IPS-18a (cell line): ENCODE measurements around the gene TSPAN18.

Experiments used
- H3K27ac ChIP-seq: one replicate; pipeline ENCODE4 v1.5.1; 2013; ENCODE audit warnings: low read length
- H3K27me3 ChIP-seq: one replicate; pipeline ENCODE4 v1.6.1; 2013; ENCODE audit warnings: mild to moderate bottlenecking, low read length; ENCODE audit not compliant: control insufficient read depth, insufficient read depth
- H3K36me3 ChIP-seq: one replicate; pipeline ENCODE4 v1.6.1; 2013; ENCODE audit warnings: low read depth, low read length; ENCODE audit not compliant: control insufficient read depth
- H3K4me1 ChIP-seq: one replicate; pipeline ENCODE4 v1.6.1; 2013; ENCODE audit warnings: low read depth, low read length; ENCODE audit not compliant: control insufficient read depth
- H3K4me3 ChIP-seq: one replicate; pipeline ENCODE4 v1.5.1; 2013; ENCODE audit warnings: low read length
- H3K9ac ChIP-seq: one replicate; pipeline ENCODE4 v1.6.1; 2013; ENCODE audit warnings: mild to moderate bottlenecking, low read length, moderate library complexity
- H3K9me3 ChIP-seq: one replicate; pipeline ENCODE4 v1.6.1; 2013; ENCODE audit warnings: low read depth, low read length; ENCODE audit not compliant: control insufficient read depth

Gene TSPAN18

GRCh38 chr11:44775366-44775984 lies 48.7 kb downstream of the TSPAN18 start:
- peaks cover 29% of the 10 kb centered on the region for H3K4me1 ChIP-seq
- H3K27ac ChIP-seq, result no peak overlapping the region
- no peaks in the 10 kb centered on the region for H3K36me3 ChIP-seq

GRCh38 chr11:44775985-44776446 lies 49.3 kb downstream of the TSPAN18 start:
- no peaks in the 10 kb centered on the region for H3K9me3 ChIP-seq
- peaks cover 31% of the 10 kb centered on the region for H3K4me1 ChIP-seq
- no peak overlapping the region for H3K9ac ChIP-seq
- H3K27ac ChIP-seq, result no peak overlapping the region
- H3K4me3 ChIP-seq, result no peak overlapping the region
- H3K27me3 ChIP-seq, result peaks cover 8% of the 10 kb centered on the region
- H3K36me3 ChIP-seq, result no peaks in the 10 kb centered on the region

More at GRCh38 chr11:44775366-44775984, 48.7 kb downstream of the TSPAN18 start:
- peaks cover 8% of the 10 kb centered on the region for H3K27me3 ChIP-seq
- H3K9ac ChIP-seq, result no peak overlapping the region
- no peak overlapping the region for H3K4me3 ChIP-seq
- no peaks in the 10 kb centered on the region for H3K9me3 ChIP-seq

- H3K36me3 ChIP-seq, result no peaks in the 10 kb centered on the region
- H3K4me3 ChIP-seq, result no peak overlapping the region
- peaks cover 31% of the 10 kb centered on the region for H3K4me1 ChIP-seq
- no peak overlapping the region for H3K27ac ChIP-seq
- no peaks in the 10 kb centered on the region for H3K9me3 ChIP-seq
- no peak overlapping the region for H3K9ac ChIP-seq
- H3K27me3 ChIP-seq, result peaks cover 8% of the 10 kb centered on the region
Observed at GRCh38 chr11:44776551-44777208, 49.9 kb downstream of the TSPAN18 start.

- no peak overlapping the region for H3K9ac ChIP-seq
- peaks cover 8% of the 10 kb centered on the region for H3K27me3 ChIP-seq
- no peaks in the 10 kb centered on the region for H3K9me3 ChIP-seq
- H3K36me3 ChIP-seq, result no peaks in the 10 kb centered on the region
- H3K4me1 ChIP-seq, result peaks cover 31% of the 10 kb centered on the region
- no peak overlapping the region for H3K27ac ChIP-seq
- no peak overlapping the region for H3K4me3 ChIP-seq
Observed at GRCh38 chr11:44777209-44778194, 50.7 kb downstream of the TSPAN18 start.

- Histone ChIP-seq H3K9ac (no peak overlapping the region), H3K9me3 (no peaks in the 10 kb centered on the region), H3K36me3 (no peaks in the 10 kb centered on the region), H3K4me1 (peaks cover 31% of the 10 kb centered on the region), H3K27ac (no peak overlapping the region), H3K4me3 (no peak overlapping the region), H3K27me3 (peaks cover 8% of the 10 kb centered on the region)
Observed at GRCh38 chr11:44778195-44779100, 51.7 kb downstream of the TSPAN18 start.

- Histone ChIP-seq H3K9ac (no peak overlapping the region), H3K4me3 (no peak overlapping the region), H3K4me1 (peaks cover 34% of the 10 kb centered on the region), H3K36me3 (no peaks in the 10 kb centered on the region), H3K27me3 (peaks cover 3% of the 10 kb centered on the region), H3K27ac (no peak overlapping the region), H3K9me3 (no peaks in the 10 kb centered on the region)
Observed at GRCh38 chr11:44779736-44780520, 53.2 kb downstream of the TSPAN18 start.

- no peaks in the 10 kb centered on the region for H3K36me3 ChIP-seq
- no peaks in the 10 kb centered on the region for H3K27me3 ChIP-seq
- H3K9me3 ChIP-seq, result no peaks in the 10 kb centered on the region
- no peak overlapping the region for H3K4me3 ChIP-seq
- H3K27ac ChIP-seq, result no peak overlapping the region
- H3K9ac ChIP-seq, result no peak overlapping the region
- H3K4me1 ChIP-seq, result peaks cover 45% of the 10 kb centered on the region
Observed at GRCh38 chr11:44780940-44781631, 54.3 kb downstream of the TSPAN18 start.

- Histone ChIP-seq H3K4me1 (peaks cover 49% of the 10 kb centered on the region), H3K27me3 (no peaks in the 10 kb centered on the region), H3K9me3 (no peaks in the 10 kb centered on the region), H3K4me3 (no peak overlapping the region), H3K36me3 (no peaks in the 10 kb centered on the region), H3K9ac (no peak overlapping the region), H3K27ac (no peak overlapping the region)
Observed at GRCh38 chr11:44781655-44782054, 54.9 kb downstream of the TSPAN18 start.

- no peaks in the 10 kb centered on the region for H3K9me3 ChIP-seq
- H3K27me3 ChIP-seq, result no peaks in the 10 kb centered on the region
- no peak overlapping the region for H3K4me3 ChIP-seq
- no peak overlapping the region for H3K27ac ChIP-seq
- peaks cover 45% of the 10 kb centered on the region for H3K4me1 ChIP-seq
- no peaks in the 10 kb centered on the region for H3K36me3 ChIP-seq
- H3K9ac ChIP-seq, result no peak overlapping the region
Observed at GRCh38 chr11:44782478-44782877, 55.7 kb downstream of the TSPAN18 start.

GRCh38 chr11:44784436-44784760 lies 57.6 kb downstream of the TSPAN18 start:
- no peak overlapping the region for H3K9ac ChIP-seq
- H3K27ac ChIP-seq, result no peak overlapping the region
- no peaks in the 10 kb centered on the region for H3K9me3 ChIP-seq
- no peaks in the 10 kb centered on the region for H3K36me3 ChIP-seq
- peaks cover 44% of the 10 kb centered on the region for H3K4me1 ChIP-seq
- no peaks in the 10 kb centered on the region for H3K27me3 ChIP-seq
- H3K4me3 ChIP-seq, result no peak overlapping the region
